ENCODE measurements around the gene VIPR1.

- TF ChIP-seq CTCF (IDR thresholded peaks at IDR 0.05; ENCODE audit: insufficient read depth, low read length) (no peak), POLR2AphosphoS5 (IDR thresholded peaks at IDR 0.05; ENCODE audit: low read depth) (no peak)
These were observed 13.8 kb upstream of the VIPR1 start for GRCh38 chr3:42488687-42489086.
